Loucy (cell line): ENCODE results near the gene CELSR1.

ENCODE experiments used
- H2AFZ ChIP-seq: fragments of 200-600 bp; sonication (generic); 2 replicates; pipeline ENCODE4 v1.6.0; 2016; ENCODE audit warnings: antibody characterized with exemption, mild to moderate bottlenecking, low read length, moderate library complexity
- H3F3A ChIP-seq: fragments of 200-600 bp; 2 replicates; pipeline ENCODE4 v1.6.0; 2016; ENCODE audit warnings: antibody characterized with exemption, low read depth, mild to moderate bottlenecking
- H3K27me3 ChIP-seq: fragments of 200-600 bp; sonication (generic); 2 replicates; pipeline ENCODE4 v1.6.1; 2014; ENCODE audit warnings: low read length, mild to moderate bottlenecking; ENCODE audit not compliant: insufficient read depth, poor library complexity, severe bottlenecking
- H3K36me3 ChIP-seq: fragments of 200-600 bp; sonication (generic); 2 replicates; pipeline ENCODE4 v1.6.1; 2016; ENCODE audit warnings: low read length; ENCODE audit not compliant: insufficient read depth
- H3K4me1 ChIP-seq: fragments of 200-600 bp; sonication (generic); 2 replicates; pipeline ENCODE4 v1.5.1; 2014; ENCODE audit warnings: low read length, mild to moderate bottlenecking; ENCODE audit not compliant: insufficient read depth, poor library complexity, severe bottlenecking
- H3K4me2 ChIP-seq: fragments of 200-600 bp; sonication (generic); 2 replicates; pipeline ENCODE4 v1.6.0; 2014; ENCODE audit warnings: antibody characterized with exemption, low read length, low read depth, mild to moderate bottlenecking; ENCODE audit not compliant: poor library complexity, severe bottlenecking
- H3K4me3 ChIP-seq: fragments of 200-600 bp; sonication (generic); 2 replicates; pipeline ENCODE4 v1.5.1; 2014; ENCODE audit warnings: low read length, mild to moderate bottlenecking, mixed read lengths; ENCODE audit not compliant: poor library complexity, severe bottlenecking
- H3K79me2 ChIP-seq: fragments of 200-600 bp; sonication (generic); 2 replicates; pipeline ENCODE4 v1.6.1; 2014; ENCODE audit warnings: low read length; ENCODE audit not compliant: insufficient read depth
- H3K9ac ChIP-seq: fragments of 200-600 bp; sonication (generic); 2 replicates; pipeline ENCODE4 v1.6.0; 2014; ENCODE audit warnings: mild to moderate bottlenecking, low read depth, low read length, moderate library complexity; ENCODE audit not compliant: poor library complexity, severe bottlenecking
- H3K9me2 ChIP-seq: fragments of 200-600 bp; sonication (generic); replicated peaks from 2 replicates; pipeline ENCODE4 v1.6.1; 2016; ENCODE audit warnings: low read depth, low read length, mixed read lengths
- H3K9me3 ChIP-seq: fragments of 200-600 bp; sonication (generic); 2 replicates; pipeline ENCODE4 v1.6.1; 2014; ENCODE audit warnings: mild to moderate bottlenecking, antibody characterized with exemption, low read length, low read depth; ENCODE audit not compliant: insufficient read depth
- H4K20me1 ChIP-seq: fragments of 200-600 bp; sonication (generic); 2 replicates; pipeline ENCODE4 v1.6.0; 2014; ENCODE audit warnings: antibody characterized with exemption, low read length, mild to moderate bottlenecking; ENCODE audit not compliant: insufficient read depth, poor library complexity, severe bottlenecking
- EZH2phosphoT487 ChIP-seq: fragments of 200-600 bp; IDR thresholded peaks from 2 replicates; pipeline ENCODE4 v1.6.1; 2018; ENCODE audit warnings: antibody characterized with exemption, mild to moderate bottlenecking, moderate library complexity, borderline replicate concordance
- TF ChIP-seq, protein P1 (sequence below): fragments of 200-600 bp; sonication (generic); conservative IDR thresholded peaks from 2 replicates; pipeline ENCODE4 v1.5.1; 2014; ENCODE audit warnings: mild to moderate bottlenecking, antibody characterized with exemption, low read length

The CELSR1 gene

DNA sequence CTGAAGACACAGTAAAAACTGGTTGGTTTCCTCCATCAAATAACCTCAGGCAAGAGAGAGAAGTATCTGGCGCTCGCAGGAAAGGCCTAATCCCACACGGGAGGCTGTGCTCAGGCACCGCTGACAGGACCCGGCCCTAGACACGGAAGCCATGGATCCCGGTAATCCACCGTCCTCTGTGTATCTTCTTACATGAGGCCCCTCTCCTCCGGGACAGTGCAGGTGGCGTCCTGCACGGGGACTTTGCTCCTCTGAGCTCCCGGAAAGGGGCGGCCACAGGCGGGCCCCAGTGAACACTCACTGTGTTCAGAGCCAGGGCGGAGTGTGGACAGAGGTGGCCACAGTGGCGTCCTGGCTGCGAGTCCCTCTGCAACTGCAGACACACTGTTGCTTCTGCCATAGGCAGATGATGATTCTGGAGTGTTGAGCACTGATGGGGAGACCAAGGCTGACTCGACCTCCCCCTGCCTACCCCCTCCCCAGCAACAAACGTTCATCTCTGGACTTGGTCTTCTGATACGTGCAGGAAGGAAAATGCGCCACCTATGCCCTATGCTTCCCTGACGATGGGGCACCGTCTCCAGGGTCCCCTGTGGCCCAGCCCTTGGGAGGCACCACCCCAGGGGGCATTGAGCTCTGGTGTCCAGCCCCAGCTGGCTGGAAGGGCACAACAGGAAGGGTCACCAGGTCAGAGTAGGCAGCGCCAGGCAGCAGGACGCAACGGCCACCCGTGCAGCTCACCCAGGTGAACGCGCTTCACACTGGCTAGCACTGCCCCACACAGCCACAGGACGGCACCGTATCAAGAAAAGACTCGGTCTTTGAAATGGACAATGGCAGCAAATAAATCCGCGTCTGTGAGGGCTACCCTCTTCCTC, 106.2 kb downstream of the CELSR1 start:
- no peak for TF ChIP-seq EZH2phosphoT487
- TF ChIP-seq, protein P1, sequence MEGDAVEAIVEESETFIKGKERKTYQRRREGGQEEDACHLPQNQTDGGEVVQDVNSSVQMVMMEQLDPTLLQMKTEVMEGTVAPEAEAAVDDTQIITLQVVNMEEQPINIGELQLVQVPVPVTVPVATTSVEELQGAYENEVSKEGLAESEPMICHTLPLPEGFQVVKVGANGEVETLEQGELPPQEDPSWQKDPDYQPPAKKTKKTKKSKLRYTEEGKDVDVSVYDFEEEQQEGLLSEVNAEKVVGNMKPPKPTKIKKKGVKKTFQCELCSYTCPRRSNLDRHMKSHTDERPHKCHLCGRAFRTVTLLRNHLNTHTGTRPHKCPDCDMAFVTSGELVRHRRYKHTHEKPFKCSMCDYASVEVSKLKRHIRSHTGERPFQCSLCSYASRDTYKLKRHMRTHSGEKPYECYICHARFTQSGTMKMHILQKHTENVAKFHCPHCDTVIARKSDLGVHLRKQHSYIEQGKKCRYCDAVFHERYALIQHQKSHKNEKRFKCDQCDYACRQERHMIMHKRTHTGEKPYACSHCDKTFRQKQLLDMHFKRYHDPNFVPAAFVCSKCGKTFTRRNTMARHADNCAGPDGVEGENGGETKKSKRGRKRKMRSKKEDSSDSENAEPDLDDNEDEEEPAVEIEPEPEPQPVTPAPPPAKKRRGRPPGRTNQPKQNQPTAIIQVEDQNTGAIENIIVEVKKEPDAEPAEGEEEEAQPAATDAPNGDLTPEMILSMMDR: no peak
- no peaks in the 10 kb centered on the region for H3F3A ChIP-seq
- no peaks in the 10 kb centered on the region for H3K36me3 ChIP-seq
- H3K27me3 ChIP-seq: no peaks in the 10 kb centered on the region
- no peaks in the 10 kb centered on the region for H3K79me2 ChIP-seq
- no peak overlapping the region for H3K4me2 ChIP-seq
- H4K20me1 ChIP-seq: no peaks in the 10 kb centered on the region
- no peak overlapping the region for H2AFZ ChIP-seq
- H3K9ac ChIP-seq: no peak overlapping the region
- H3K4me3 ChIP-seq: no peak overlapping the region
- no peaks in the 10 kb centered on the region for H3K9me3 ChIP-seq
- no peaks in the 10 kb centered on the region for H3K4me1 ChIP-seq
- H3K9me2 ChIP-seq: no peaks in the 10 kb centered on the region

- Histone ChIP-seq H3K27me3 (no peaks in the 10 kb centered on the region), H3K79me2 (no peaks in the 10 kb centered on the region), H3K9me2 (no peaks in the 10 kb centered on the region), H2AFZ (no peak overlapping the region), H3K9me3 (no peaks in the 10 kb centered on the region), H3K4me3 (no peak overlapping the region), H4K20me1 (no peaks in the 10 kb centered on the region), H3K9ac (no peak overlapping the region), H3K4me2 (no peak overlapping the region), H3K4me1 (no peaks in the 10 kb centered on the region), H3F3A (no peaks in the 10 kb centered on the region), H3K36me3 (no peaks in the 10 kb centered on the region)
- no peak for TF ChIP-seq EZH2phosphoT487
- TF ChIP-seq, protein P1: no peak
Observed at GRCh38 chr22:46429325-46429853, 108.0 kb downstream of the CELSR1 start.

- Histone ChIP-seq H4K20me1 (no peaks in the 10 kb centered on the region), H3K79me2 (no peaks in the 10 kb centered on the region), H3K4me1 (no peaks in the 10 kb centered on the region), H3K9me2 (no peaks in the 10 kb centered on the region), H3K27me3 (no peaks in the 10 kb centered on the region), H3K4me3 (no peak overlapping the region), H3K9ac (no peak overlapping the region), H3F3A (no peaks in the 10 kb centered on the region), H3K9me3 (no peaks in the 10 kb centered on the region), H3K36me3 (no peaks in the 10 kb centered on the region), H3K4me2 (no peak overlapping the region), H2AFZ (no peak overlapping the region)
- TF ChIP-seq EZH2phosphoT487: no peak
- TF ChIP-seq, protein P1: no peak
Observed at GRCh38 chr22:46428602-46429324, 108.7 kb downstream of the CELSR1 start.
